UCSD-AML1 (cell line): ENCODE measurements around the gene MTCH1.

Experiments used
- DNase-seq: peaks from one replicate; lab custom pipeline; 2025; ENCODE audit not compliant: unreplicated experiment; lab: John Stamatoyannopoulos, UW

MTCH1 gene

GRCh38 chr6:36927691-36928546, 58.1 kb downstream of the MTCH1 start:
- DNase-seq: no peak

DNA sequence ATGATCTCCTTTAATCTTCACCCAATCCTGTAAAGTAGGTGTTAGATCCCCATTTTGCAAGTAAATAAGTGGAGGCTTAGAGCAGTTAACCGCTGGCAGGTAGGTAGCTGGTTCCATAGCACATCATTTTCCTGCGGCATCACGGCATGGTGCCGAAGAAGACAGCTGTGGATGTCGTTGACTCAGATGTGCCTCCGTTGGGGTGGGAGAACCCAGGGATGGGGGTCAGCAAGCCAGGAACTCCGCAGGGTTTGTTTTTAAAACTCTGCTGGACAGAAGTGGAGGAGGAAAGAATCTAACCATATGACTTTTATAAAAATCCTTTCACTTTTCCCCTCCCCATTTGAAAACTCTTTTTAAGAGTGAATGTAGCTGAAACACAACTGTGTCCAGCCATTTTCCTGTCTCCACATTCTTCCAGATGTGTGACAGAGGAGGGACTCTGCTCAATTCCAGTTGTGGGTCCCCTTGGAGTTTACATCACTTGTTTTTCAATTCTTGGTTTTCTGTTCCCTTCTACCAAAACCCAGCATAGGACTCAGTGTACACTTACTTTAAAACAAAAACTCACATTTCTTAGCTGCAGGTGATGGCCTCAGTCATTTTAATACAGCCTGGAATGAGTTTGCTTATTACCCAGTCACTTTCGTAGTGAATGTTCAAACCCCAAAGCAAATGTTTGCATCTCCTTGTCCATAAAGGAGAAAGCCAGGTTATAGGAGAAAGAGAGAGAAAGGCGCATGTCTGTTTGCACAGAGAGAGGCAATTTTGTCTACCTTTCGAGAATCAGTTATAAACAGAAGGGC, 59.1 kb downstream of the MTCH1 start:
- DNase-seq: no peak

DNA sequence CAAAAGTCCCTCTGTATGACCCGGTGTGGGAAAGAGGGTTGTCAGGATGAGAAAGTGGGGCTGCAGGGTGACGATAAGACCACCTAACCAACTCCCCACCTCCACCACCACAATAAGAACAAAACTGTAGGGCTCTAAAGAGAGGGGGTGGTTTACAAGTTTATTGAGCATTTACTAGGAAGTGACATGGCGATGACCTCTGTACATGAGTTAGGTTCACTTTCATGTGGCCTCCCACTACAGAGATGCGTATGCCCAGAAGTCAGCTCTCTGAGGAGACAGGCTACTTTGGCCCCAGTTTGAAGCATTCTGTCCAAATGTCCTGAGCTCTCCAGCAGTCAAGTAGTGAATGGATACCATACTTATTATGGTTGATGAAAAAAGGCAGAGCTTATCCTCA, 60.2 kb downstream of the MTCH1 start:
- DNase-seq: no peak

- no peak for DNase-seq
Observed at GRCh38 chr6:36924778-36925374, 61.1 kb downstream of the MTCH1 start.

DNA sequence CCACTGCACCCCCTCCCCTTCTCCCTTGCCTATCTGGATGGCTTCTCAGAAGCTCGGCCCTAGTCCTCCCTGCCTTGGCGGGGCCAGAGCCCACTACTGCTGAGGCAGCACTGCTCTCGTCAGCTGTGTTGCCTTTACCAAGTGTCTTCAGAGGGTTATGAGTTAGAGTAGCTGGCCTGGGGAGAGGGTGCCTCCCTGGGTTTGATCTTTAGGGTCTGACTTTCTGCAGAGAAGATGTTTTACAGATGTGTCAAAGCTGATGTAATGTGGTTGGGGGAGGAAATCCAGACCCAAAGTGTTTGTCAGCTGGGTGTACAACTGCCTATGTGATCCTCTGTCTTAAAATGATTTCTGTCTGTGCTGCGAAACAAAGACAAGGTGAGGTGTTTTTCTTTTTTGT, 61.9 kb downstream of the MTCH1 start:
- DNase-seq: no peak

- DNase-seq: no peak
Observed at GRCh38 chr6:36920546-36920945, 65.5 kb downstream of the MTCH1 start.

GRCh38 chr6:36920049-36920448, 65.9 kb downstream of the MTCH1 start:
- DNase-seq: no peak
